ENCODE measurements around the gene PRODH2.
A peak's percentile ranks its signal among the peaks of the same experiment; 100 is the strongest.
"Not testable (repeated sequence)": the region's sequence is repeated elsewhere in the genome, so short reads cannot be mapped to it uniquely, and the experiment has no call there.

PRODH2 gene

DNA sequence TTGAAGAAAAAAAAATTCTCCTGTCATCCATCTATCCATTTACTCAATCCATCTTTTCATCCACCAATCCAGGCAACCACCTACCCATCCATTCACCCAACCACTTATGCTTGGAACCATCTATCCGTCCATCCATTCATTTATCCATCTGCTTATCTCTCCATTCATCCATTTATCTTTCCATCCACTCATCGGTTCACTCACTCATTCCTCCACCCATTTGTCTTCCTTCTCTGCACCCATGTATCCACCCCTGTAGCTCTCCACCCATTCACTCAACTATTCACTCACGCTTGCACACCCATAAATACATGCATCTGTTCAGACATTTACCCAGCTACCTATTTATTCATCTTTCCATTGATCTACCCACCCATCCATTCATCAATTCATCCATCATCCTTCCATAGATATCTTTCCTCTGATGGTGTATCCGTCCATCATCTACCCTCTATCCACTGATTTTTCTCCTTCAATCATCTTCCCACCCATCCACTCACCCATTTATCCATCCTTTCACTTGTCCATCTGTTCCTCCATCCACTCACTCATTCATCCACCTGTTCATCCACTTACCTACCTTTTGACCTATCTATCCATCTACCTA is 30.1 kb upstream of the PRODH2 start:
- DNase-seq = no peak

DNA sequence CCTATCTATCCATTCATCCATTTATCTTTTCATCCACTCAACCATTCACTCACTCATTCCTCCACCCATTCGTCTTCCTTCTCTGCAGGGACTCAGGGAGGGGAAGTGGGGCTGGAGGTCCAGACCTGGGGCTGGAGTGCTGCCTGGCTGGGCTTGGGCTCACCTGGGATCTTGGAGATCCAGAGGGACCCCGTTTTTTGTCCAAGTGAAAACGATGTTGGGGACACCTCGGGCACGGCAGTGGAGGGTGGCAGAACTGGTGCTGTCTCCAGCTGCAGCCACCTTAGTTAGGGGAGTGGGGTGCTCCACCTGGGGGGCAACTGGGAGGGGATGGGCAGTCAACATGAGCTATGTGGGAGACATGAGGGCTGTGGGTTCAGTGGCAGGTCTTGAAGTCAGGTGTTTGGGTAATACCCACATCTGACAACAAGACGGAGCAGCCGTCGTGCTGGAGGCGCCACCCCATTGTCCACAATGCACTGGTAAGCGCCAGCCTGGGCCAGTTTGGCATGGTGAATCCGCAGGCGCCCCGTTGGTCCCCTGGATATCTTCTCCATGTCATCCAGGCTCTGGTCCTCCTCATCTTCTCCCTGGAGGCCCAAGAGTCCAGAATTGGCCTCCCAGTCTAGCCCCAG is 29.4 kb upstream of the PRODH2 start:
- no peak for DNase-seq

DNA sequence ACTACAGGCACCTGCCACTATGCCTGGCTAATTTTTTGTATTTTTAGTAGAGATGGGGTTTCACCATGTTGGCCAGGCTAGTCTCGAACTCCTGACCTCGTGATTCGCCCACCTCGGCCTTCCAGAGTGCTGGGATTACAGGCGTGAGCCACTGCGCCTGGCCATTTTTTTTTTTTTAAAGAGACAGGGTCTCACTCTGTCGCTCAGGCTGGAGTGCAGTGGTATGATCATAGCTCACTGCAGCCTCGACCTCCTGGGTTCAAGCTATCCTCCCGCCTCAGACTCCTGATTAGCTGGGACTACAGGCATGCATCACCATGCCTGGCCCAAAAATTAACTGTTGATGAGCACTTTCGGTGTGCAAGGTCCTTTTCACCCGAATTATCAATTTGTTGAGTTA is 23.5 kb upstream of the PRODH2 start:
- not testable (repeated sequence) for DNase-seq

DNA sequence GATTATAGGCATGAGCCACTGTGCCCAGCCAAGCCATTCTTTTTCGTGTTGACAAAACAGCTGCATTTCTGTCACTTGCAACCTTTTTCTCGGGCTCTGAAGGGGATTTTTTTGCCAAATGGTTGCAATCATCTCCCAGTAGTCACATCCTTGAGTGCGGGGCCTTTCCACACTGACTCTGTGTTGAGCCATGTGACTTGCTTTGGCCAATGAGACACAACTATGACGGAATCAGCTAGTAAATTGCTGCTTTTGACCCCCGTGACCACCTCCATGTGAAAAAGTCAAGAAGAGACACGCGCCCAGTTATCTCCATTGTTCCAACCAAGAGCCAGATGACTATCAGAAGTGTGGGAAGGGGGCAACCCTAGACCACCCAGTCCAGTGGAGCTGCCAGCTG is 21.3 kb upstream of the PRODH2 start:
- DNase-seq = no peak

DNA sequence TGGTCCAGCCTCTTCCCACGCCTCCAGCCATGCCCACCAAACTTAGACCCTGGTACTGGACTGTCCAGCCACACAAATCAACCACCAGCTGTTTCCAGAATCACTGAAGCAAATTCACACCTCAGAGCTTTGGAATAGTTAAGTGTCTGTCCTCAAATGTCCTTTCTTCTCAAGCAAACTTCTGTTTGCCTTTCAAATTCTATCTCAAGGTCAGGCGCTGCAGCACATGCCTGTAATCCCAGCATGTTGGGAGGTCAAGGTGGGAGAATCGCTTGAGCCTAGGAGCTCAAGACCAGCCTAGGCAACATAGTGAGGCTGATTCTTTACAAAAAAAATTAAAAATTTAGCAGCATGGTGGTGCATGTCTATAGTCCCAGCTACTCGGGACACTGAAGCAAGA is 19.4 kb upstream of the PRODH2 start:
- no peak for DNase-seq

DNA sequence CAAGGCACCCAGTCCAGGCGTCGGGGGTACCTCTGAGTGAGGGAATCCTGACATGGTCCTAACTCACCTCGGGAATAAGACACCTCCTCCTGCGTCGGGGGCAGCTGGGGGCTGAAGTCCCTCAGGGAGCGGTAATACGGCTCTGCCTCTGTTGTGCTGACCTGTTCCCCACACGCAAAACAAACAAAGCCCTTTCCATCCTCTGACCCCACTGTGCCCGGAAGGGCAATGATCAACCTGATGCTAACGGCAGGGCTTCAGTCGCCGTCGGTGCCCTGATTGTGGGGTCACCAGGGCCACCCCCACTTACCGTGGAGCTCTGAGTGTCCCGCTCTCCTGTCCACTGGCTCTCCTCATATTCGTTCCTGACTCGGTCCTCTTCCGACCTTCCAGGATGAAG is 18.3 kb upstream of the PRODH2 start:
- no peak for DNase-seq

DNA sequence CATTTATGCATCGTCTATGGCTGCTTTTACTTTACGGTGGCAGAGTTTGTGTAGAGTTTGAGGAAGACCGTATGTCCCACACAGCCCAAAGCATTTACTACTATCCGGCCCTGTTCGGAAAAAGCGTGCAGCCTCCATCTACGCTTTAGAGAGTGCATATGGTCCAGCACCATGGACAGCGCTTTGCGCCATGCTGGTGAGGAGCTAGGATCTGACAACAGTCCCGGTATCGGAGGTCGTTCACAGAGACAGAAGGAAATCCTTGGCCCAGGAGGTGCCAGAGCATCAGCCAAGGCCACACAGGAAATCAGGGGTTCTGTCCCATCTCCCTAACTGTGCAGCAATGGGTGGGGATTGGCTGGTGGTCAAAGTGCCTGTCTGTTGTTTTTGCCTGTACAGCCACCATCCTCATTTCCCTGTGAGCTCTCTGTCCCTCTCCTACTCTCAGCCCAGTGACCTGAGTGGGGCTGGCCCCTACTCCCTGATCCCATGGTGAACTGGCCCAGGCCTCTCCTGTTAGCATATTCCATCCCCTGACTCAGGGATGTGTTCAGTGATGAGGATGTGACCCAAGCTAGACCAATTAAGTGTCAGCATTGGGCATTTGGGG is 16.2 kb upstream of the PRODH2 start:
- DNase-seq = no peak

DNA sequence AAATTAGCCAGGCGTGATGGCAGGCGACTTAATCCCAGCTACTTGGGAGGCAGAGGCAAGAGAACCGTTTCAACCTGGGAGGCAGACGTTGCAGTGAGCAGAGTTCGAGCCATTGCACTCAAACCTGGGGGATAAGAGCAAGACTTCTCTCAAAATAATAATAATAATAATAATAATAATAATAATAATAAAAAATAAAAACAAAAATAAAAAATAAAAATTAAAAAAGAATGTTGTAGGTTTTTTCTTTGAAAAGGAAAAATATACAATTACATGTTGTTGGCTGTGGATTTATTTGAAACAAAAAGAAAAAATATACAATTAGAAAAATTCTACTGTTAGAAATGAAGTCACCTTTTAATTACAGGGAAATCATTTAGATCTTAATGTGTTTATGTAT is 11.5 kb upstream of the PRODH2 start:
- DNase-seq = no peak

DNA sequence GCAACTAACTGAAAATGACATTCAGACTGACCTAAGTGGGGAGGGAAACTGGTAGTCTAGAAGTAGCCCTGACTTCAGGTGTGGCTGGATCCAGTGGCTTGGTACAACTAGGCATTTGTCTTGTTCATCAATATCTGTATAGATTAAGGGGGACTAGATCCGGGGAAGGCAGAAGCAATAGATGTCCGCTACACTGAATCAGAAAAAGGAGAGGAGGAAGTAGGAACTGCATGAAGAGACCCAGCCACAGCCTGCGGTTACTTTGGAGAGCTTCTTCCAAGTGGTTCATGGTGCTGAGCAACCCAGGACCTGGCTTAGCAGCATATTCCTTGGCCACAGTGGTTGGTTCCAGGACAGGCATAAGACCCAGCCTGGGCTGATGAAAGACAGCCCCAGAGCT is 9.9 kb upstream of the PRODH2 start:
- DNase-seq = no peak

DNA sequence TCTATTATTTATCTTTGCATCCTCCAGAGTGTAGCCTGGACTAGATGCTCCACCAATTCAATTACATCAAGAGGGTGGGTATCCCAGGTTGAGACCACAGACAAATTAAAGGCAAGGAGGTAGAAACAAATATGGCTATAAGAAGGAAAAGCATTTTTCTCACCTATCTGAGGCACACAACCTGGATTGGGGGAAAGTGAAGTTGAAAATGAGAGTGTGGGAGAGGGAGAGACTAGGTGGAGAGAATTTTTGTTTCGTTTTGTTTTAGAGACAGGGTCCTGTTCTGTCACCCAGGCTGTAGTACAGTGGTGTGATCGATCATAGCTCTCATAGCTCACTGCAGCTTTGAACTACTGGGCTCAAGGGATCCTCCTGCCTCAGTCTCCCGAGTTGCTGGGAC is 5.8 kb upstream of the PRODH2 start:
- no peak for DNase-seq

DNA sequence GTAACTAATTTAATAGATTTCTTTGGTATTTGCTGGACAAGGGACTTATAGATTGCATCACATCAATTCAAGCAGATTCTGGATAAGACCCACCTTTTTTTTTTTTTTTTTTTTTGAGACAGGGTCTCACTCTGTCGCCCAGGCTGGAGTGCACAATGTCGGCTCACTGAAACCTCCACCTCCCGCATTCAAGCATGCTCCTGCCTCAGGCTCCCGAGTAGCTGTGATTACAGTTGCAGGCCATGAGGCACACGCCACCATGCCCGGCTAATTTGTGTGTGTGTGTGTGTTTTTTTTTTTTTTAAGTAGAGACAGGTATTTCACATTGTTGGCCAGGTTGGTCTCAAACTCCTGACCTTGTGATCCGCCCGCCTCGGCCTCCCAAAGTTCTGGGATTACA is 4.2 kb upstream of the PRODH2 start:
- DNase-seq = no peak

DNA sequence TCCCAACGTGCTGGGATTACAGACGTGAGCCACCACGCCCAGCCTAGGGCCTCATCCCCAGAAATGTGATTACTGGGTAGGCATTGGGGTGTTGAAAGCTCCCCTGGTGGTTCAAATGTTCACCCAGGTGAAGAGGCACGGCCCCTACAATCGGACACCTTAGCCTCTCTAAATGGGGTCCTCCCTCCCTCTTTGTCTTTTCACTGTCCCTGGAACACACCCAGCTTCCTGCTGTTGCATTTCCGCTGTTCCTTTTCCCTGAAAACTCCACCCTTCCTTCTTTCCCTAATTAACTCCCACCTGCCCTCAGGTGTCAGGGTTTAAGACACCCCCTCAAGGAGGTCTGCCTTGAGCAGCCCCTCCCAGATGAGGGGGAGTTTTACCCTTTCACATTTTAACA is 3.6 kb upstream of the PRODH2 start:
- DNase-seq = no peak

DNA sequence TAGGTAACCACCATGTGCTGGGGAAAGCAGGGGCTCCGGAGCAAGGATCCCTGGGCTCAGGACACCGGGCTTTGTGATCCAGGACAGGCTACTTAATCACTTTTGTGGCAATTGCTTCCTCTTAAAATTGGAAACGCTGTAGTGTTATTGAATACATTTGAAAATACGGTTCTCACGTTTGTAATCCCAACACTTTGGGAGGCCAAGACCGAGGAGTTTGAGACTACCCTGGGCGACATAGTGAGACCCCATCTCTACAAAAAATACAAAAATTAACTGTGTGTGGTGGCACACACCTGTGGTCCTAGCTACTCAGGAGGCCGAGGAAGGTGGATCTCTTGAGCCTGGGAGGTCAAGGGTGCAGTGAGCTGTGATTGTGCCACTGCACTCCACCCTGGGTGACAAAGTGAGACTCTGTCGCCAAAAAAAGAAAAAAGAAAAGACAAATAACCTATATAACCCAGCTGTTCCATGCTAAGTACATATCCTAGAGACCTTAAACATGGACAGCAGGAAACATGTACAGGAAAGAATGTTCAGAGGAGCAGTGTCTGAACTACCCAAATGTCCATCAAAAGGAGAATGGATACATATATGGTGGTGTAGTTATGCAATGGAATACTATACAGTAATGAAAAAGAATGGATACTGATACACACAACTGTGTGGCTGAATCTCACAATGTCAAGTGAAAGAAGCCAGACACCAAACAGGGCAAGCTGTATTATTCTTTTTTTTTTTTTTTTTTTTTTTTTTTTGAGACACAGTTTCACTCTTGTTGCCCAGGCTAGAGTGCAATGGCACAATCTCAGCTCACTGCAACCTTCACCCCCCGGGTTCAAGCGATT is 622 bp upstream of the PRODH2 start:
- DNase-seq = no peak

DNA sequence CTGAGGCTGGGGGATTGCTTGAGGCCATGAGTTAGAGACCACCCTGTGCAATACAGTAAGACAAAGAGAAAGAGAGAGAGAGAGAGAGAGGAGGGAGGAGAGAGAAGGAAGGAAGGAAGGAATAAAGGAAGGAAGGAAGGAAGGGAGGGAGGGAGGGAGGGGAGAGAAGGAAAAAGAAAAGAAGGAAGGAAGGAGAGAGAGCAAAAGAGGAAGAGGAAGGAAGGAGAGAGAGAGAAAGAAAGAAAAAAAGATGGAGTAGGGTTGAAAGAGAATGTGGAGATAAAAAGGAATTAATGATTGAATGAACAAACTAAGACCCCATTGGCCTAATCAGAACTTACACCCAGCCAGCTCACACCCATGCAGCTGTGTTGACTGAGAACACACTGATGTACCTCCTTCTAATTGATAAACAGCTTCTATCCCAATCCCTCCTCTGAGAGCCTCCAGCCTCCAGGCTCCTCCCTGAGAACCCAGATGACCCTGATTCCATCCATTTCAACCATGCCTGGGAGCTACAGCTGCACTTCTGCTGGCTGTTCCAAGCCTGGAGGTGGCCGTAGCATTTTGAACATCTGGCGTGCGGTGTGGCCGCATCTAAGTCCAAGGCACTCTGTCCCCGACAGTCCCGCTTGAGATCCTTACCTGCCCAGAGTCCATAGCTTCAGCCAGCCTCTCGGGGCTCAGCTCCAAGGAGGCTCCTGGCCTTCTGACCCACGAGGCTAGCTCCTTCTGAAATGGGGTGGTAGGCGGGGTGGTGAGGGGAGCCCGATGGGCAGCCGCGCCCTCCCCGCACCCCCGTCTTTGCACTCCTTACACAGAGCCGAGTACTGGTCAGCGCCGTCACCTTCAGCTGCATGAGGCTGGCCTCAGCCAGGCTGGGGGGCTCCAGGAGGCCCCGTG is 1.1 kb downstream of the PRODH2 start:
- DNase-seq = no peak

DNA sequence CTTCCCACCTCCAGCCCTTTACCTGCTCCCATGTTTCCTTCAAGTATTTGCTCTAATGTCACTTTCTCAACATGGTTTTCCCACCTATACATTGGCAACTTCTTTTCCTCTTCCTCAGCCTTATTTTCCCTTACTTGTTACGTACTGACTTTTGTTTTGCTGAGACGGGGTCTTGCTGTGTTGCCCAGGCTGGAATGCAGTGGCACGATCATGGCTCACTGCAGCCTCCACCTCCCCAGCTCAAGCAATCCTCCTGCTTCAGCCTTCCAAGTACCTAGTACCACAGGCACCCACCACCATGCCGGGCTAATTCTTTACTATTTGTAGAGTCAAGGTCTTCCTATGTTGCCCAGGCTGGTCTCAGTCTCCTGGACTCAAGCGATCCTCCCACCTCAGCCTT is 5.0 kb downstream of the PRODH2 start:
- no peak for DNase-seq

DNA sequence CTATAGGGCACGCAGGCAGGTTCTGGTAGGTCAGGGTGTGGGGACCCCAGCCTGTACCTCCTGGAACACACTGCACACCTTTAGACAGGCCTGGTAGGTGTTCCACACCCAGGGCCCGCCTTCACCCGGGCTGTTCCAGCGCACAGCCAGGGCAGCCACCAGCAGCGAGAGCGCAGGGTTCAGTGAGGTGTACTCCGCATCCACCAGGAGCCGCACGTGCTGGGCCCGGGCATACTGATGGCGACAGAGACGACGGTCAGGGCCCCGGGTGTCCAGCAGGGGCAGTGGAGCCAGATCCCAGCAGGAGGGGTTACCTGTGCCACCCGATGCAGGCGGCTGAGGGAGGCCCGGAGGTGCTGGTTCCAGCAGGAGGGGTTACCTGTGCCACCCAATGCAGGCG is 6.0 kb downstream of the PRODH2 start:
- DNase-seq = no peak

DNA sequence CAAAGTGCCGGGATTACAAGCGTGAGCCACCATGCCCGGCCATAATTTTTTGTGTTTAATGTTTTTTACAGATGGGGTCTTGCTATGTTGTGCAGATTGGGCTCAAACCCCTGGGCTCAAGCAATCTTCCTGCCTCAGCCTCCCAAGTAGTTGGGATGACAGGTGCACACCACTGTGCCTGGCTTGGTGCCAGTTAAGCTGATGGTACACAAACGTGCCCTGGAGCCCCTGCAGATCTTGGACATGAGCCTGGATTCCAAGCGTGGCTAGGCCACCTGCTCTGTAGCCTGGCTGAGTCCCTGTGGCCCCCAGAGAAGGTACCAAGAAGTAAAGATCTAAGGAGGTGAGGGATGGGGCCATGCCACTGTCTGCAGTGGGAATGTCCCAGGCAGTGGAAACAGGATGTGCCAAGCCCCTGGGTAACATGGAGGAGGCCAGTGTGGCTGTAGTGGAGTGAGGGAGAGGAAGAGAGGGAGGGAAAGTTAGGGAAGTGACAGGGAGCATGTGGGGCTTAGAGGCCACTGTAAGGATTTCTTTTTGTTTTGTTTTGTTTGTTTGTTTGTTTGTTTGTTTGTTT is 7.0 kb downstream of the PRODH2 start:
- DNase-seq = peak; percentile 19

DNA sequence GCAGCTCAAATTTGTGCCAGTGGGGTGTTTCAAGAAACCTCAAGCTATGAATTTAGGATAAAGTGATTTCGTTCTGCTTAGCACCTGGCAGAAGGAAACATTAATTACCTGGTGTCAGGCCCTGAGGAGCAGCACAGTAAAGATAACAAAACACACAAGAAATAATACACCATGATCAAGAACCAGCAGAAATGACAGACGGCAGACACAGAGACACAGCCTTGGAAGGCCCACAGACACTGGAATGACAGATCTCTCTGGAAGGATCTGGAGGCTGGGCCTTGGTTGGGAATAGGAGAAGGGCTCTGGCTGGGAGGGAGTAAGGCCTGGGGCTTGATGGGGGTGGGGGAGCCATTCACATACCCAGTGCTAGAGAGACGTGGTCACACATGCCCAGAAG is 10.8 kb downstream of the PRODH2 start:
- no peak for DNase-seq

DNA sequence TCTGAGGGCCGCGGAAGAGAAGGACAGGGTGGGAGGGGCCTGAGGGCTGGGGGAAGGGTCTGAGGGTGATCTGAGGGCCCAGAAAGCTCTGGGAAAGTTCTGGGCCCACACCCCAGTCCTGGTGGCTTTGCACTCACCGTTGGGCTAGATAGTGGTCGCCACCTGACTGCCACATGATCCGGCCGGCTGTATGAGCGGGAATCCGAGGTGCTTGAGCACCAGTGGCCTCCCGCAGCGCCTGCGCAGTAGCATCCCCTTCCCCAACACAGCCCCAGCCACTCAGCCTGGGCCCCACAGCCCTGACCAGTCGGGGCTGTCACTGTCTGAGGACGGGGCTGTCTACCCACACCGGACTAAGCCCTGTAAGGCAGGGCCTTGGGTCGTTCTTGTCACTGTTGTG is 15.0 kb downstream of the PRODH2 start:
- DNase-seq = no peak

DNA sequence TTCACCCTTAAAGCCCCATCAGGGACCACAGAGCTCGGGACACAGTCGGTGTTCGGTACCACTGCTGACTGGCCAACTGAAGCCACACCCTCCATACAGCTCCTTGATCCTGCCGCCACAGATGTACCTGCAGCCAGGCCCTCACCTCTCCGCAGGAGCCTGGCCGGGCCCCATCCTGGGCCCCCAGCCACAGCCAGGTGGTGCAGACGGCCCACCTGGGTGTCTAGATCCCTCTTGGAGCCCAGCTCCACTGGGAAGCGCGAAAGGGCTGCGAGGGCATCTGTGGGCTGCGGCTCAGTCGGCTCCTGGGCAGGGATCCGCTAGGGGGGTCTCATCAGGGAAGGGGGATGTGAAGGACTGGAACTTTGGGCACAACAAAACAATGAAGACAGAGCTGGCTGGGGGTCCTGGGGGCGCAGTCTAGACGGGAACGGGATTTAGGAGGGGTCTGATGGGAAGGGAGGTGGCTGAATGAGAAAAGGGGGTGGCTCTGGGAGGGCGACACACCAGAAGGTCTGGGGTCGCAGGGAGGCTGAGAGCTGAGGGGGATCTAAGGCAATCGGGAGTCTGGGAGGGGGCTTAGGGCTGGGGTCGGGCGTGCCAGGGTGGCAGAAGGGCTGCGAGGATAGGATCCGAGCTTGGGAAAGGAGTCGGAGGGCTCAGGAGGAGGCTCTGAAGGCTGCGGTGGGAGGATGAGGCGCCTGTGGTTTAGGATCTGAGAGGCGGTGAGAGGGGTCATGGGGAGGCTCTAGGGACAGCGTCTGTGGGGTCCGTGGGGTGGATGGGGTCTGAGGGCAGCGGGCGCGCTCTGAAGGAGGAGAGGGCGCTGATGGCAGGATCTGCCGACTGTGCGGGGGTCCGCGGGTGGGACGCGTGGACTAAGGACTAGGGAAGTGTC is 15.8 kb downstream of the PRODH2 start:
- no peak for DNase-seq

DNA sequence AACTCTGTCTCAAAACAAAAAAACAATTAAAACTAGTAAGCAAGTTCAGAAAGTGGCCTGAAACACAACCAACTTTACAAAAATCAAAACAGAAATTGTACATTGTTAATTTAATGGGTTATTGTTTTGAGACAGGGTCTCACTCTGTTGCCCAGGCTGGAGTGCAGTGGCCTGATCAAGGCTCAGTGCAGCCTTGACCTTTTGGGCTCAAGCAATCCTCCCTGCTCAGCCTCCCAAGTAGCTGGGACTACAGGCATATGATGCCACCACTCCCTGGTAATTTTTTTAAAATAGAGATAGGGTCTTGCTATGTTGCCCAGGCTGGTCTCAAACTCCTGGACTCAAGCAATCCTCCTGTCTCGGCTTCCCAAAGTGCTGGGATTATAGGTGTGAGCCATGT is 17.1 kb downstream of the PRODH2 start:
- DNase-seq = not testable (repeated sequence)

All from NCI-H1694 (cell line).